ENCODE data around the gene TTLL7.

Gene TTLL7

GRCh38 chr1:83932693-83933092 is 66.2 kb downstream of the TTLL7 start:
- Histone ChIP-seq H3K36me3 (ENCODE audit: control insufficient read depth in 4 of 4, insufficient read depth in 4 of 4, low read length in 3 of 4) (no peaks in the 10 kb centered on the region), H3K27me3 (replicated peaks in 2 of 5; ENCODE audit: control insufficient read depth in 4 of 5, insufficient read depth in 5 of 5, low read length in 4 of 5) (no peaks in the 10 kb centered on the region), H3K9me3 (ENCODE audit: control extremely low read depth in 1 of 5, control insufficient read depth in 4 of 5, insufficient read depth in 2 of 5, low read depth in 1 of 5, low read length in 4 of 5) (no peaks in the 10 kb centered on the region), H3K4me3 (ENCODE audit: control insufficient read depth in 1 of 7, extremely low read depth in 1 of 7, insufficient read depth in 4 of 7, low read depth in 2 of 7, low read length in 6 of 7) (no peak overlapping the region), H3K27ac (ENCODE audit: insufficient read depth in 1 of 2, low read depth in 1 of 2, low read length in 2 of 2, poor library complexity in 1 of 2, severe bottlenecking in 2 of 2) (no peak overlapping the region), H3K4me1 (ENCODE audit: control extremely low read depth in 1 of 4, control insufficient read depth in 4 of 4, insufficient read depth in 4 of 4, low read length in 3 of 4) (peaks cover 0 to 5% (median 3%) of the 10 kb centered on the region in 4 experiments)
- DNase-seq: peak in 1 of 3 donors; percentile 2
- WGBS (ENCODE audit: insufficient coverage): 100% methylated on average over 3 of the region's 4 CpGs
- ChIA-PET POLR2A (no interaction called here), CTCF (interaction anchor here (0.6 to 9.0 kb wide), 15 partner anchors 9 to 1319 kb away, joined by 3 to 113 read pairs (median 3); no protein-coding TSS in a partner anchor)

- Histone ChIP-seq H3K4me3 (ENCODE audit: control insufficient read depth in 1 of 7, extremely low read depth in 1 of 7, insufficient read depth in 4 of 7, low read depth in 2 of 7, low read length in 6 of 7) (no peak overlapping the region), H3K36me3 (ENCODE audit: control insufficient read depth in 4 of 4, insufficient read depth in 4 of 4, low read length in 3 of 4) (no peaks in the 10 kb centered on the region), H3K9me3 (ENCODE audit: control extremely low read depth in 1 of 5, control insufficient read depth in 4 of 5, insufficient read depth in 2 of 5, low read depth in 1 of 5, low read length in 4 of 5) (no peaks in the 10 kb centered on the region), H3K4me1 (ENCODE audit: control extremely low read depth in 1 of 4, control insufficient read depth in 4 of 4, insufficient read depth in 4 of 4, low read length in 3 of 4) (peaks cover 0 to 5% (median 3%) of the 10 kb centered on the region in 4 experiments), H3K27me3 (replicated peaks in 2 of 5; ENCODE audit: control insufficient read depth in 4 of 5, insufficient read depth in 5 of 5, low read length in 4 of 5) (no peaks in the 10 kb centered on the region), H3K27ac (ENCODE audit: insufficient read depth in 1 of 2, low read depth in 1 of 2, low read length in 2 of 2, poor library complexity in 1 of 2, severe bottlenecking in 2 of 2) (no peak overlapping the region)
- no CpG with 5 or more reads among the region's 4 CpGs for WGBS (ENCODE audit: insufficient coverage)
- DNase-seq: peak; percentile 2 to 35 (median 13)
- CTCF ChIA-PET: interaction anchor here (0.6 to 9.0 kb wide), 18 partner anchors 9 to 1320 kb away, joined by 3 to 113 read pairs (median 3); no protein-coding TSS in a partner anchor
- POLR2A ChIA-PET: no interaction called here
These were observed 66.7 kb downstream of the TTLL7 start for GRCh38 chr1:83932281-83932680.

GRCh38 chr1:83931658-83932253 is 67.2 kb downstream of the TTLL7 start:
- Histone ChIP-seq H3K27me3 (replicated peaks in 2 of 5; ENCODE audit: control insufficient read depth in 4 of 5, insufficient read depth in 5 of 5, low read length in 4 of 5) (no peaks in the 10 kb centered on the region), H3K4me3 (ENCODE audit: control insufficient read depth in 1 of 7, extremely low read depth in 1 of 7, insufficient read depth in 4 of 7, low read depth in 2 of 7, low read length in 6 of 7) (no peak overlapping the region), H3K36me3 (ENCODE audit: control insufficient read depth in 4 of 4, insufficient read depth in 4 of 4, low read length in 3 of 4) (no peaks in the 10 kb centered on the region), H3K27ac (ENCODE audit: insufficient read depth in 1 of 2, low read depth in 1 of 2, low read length in 2 of 2, poor library complexity in 1 of 2, severe bottlenecking in 2 of 2) (no peak overlapping the region), H3K9me3 (ENCODE audit: control extremely low read depth in 1 of 5, control insufficient read depth in 4 of 5, insufficient read depth in 2 of 5, low read depth in 1 of 5, low read length in 4 of 5) (no peaks in the 10 kb centered on the region), H3K4me1 (ENCODE audit: control extremely low read depth in 1 of 4, control insufficient read depth in 4 of 4, insufficient read depth in 4 of 4, low read length in 3 of 4) (peaks cover 0 to 5% (median 3%) of the 10 kb centered on the region in 4 experiments)
- DNase-seq: peak; percentile 58 to 80 (median 72)
- ChIA-PET POLR2A (no interaction called here), CTCF (interaction anchor here (0.6 to 9.0 kb wide), 18 partner anchors 8 to 1320 kb away, joined by 3 to 113 read pairs (median 3); no protein-coding TSS in a partner anchor)
- WGBS (ENCODE audit: insufficient coverage): no CpG with 5 or more reads among the region's 2 CpGs

GRCh38 chr1:83929184-83929583 is 69.7 kb downstream of the TTLL7 start:
- DNase-seq: no peak
- Histone ChIP-seq H3K4me1 (ENCODE audit: control extremely low read depth in 1 of 4, control insufficient read depth in 4 of 4, insufficient read depth in 4 of 4, low read length in 3 of 4) (peaks cover 0 to 5% (median 3%) of the 10 kb centered on the region in 4 experiments), H3K27ac (ENCODE audit: insufficient read depth in 1 of 2, low read depth in 1 of 2, low read length in 2 of 2, poor library complexity in 1 of 2, severe bottlenecking in 2 of 2) (no peak overlapping the region), H3K27me3 (replicated peaks in 2 of 5; ENCODE audit: control insufficient read depth in 4 of 5, insufficient read depth in 5 of 5, low read length in 4 of 5) (no peaks in the 10 kb centered on the region), H3K9me3 (ENCODE audit: control extremely low read depth in 1 of 5, control insufficient read depth in 4 of 5, insufficient read depth in 2 of 5, low read depth in 1 of 5, low read length in 4 of 5) (no peaks in the 10 kb centered on the region), H3K4me3 (ENCODE audit: control insufficient read depth in 1 of 7, extremely low read depth in 1 of 7, insufficient read depth in 4 of 7, low read depth in 2 of 7, low read length in 6 of 7) (no peak overlapping the region), H3K36me3 (ENCODE audit: control insufficient read depth in 4 of 4, insufficient read depth in 4 of 4, low read length in 3 of 4) (no peaks in the 10 kb centered on the region)
- ChIA-PET POLR2A (interaction anchor here (0.5 kb wide), 1 partner anchor 198 kb away, joined by 3 read pairs; no protein-coding TSS in a partner anchor), CTCF (interaction anchor here (0.7 to 9.0 kb wide), 7 partner anchors 10 to 828 kb away, joined by 3 to 113 read pairs (median 3); partner anchors contain the start of gene TTLL7)
- no CpG with 5 or more reads among the region's 1 CpG for WGBS (ENCODE audit: insufficient coverage)

- POLR2A ChIA-PET: no interaction called here
- Histone ChIP-seq H3K27ac (ENCODE audit: insufficient read depth in 1 of 2, low read depth in 1 of 2, low read length in 2 of 2, poor library complexity in 1 of 2, severe bottlenecking in 2 of 2) (no peak overlapping the region), H3K27me3 (replicated peaks in 2 of 5; ENCODE audit: control insufficient read depth in 4 of 5, insufficient read depth in 5 of 5, low read length in 4 of 5) (no peaks in the 10 kb centered on the region), H3K36me3 (ENCODE audit: control insufficient read depth in 4 of 4, insufficient read depth in 4 of 4, low read length in 3 of 4) (no peaks in the 10 kb centered on the region), H3K4me3 (ENCODE audit: control insufficient read depth in 1 of 7, extremely low read depth in 1 of 7, insufficient read depth in 4 of 7, low read depth in 2 of 7, low read length in 6 of 7) (no peak overlapping the region), H3K9me3 (ENCODE audit: control extremely low read depth in 1 of 5, control insufficient read depth in 4 of 5, insufficient read depth in 2 of 5, low read depth in 1 of 5, low read length in 4 of 5) (no peaks in the 10 kb centered on the region), H3K4me1 (ENCODE audit: control extremely low read depth in 1 of 4, control insufficient read depth in 4 of 4, insufficient read depth in 4 of 4, low read length in 3 of 4) (peaks cover 0 to 5% (median 3%) of the 10 kb centered on the region in 4 experiments)
- DNase-seq: no peak
- CTCF ChIA-PET: interaction anchor here (0.7 to 9.0 kb wide), 3 partner anchors 22 to 1014 kb away, joined by 3 to 113 read pairs (median 7); no protein-coding TSS in a partner anchor
These were observed 70.5 kb downstream of the TTLL7 start for GRCh38 chr1:83928396-83928795.

- DNase-seq: peak in 1 of 3 donors; percentile 8
- H3K36me3 ChIP-seq (ENCODE audit: control insufficient read depth in 4 of 4, insufficient read depth in 4 of 4, low read length in 3 of 4): no peaks in the 10 kb centered on the region
- WGBS (ENCODE audit: insufficient coverage): no CpG with 5 or more reads among the region's 1 CpG
- CTCF ChIA-PET: interaction anchor here (0.9 to 9.0 kb wide), 3 partner anchors 22 to 845 kb away, joined by 3 to 113 read pairs (median 7); no protein-coding TSS in a partner anchor
- no peaks in the 10 kb centered on the region for H3K9me3 ChIP-seq (ENCODE audit: control extremely low read depth in 1 of 5, control insufficient read depth in 4 of 5, insufficient read depth in 2 of 5, low read depth in 1 of 5, low read length in 4 of 5)
- H3K27ac ChIP-seq (ENCODE audit: insufficient read depth in 1 of 2, low read depth in 1 of 2, low read length in 2 of 2, poor library complexity in 1 of 2, severe bottlenecking in 2 of 2): no peak overlapping the region
- no peaks in the 10 kb centered on the region for H3K27me3 ChIP-seq (replicated peaks in 2 of 5; ENCODE audit: control insufficient read depth in 4 of 5, insufficient read depth in 5 of 5, low read length in 4 of 5)
- no peak overlapping the region for H3K4me3 ChIP-seq (ENCODE audit: control insufficient read depth in 1 of 7, extremely low read depth in 1 of 7, insufficient read depth in 4 of 7, low read depth in 2 of 7, low read length in 6 of 7)
- POLR2A ChIA-PET: no interaction called here
- H3K4me1 ChIP-seq (ENCODE audit: control extremely low read depth in 1 of 4, control insufficient read depth in 4 of 4, insufficient read depth in 4 of 4, low read length in 3 of 4): peaks cover 0 to 5% (median 3%) of the 10 kb centered on the region in 4 experiments
These were observed 71.2 kb downstream of the TTLL7 start for GRCh38 chr1:83927701-83928100.

GRCh38 chr1:83927061-83927460 is 71.9 kb downstream of the TTLL7 start:
- ChIA-PET CTCF (interaction anchor here (0.9 to 9.0 kb wide), 3 partner anchors 21 to 846 kb away, joined by 3 to 113 read pairs (median 7); no protein-coding TSS in a partner anchor), POLR2A (no interaction called here)
- peaks cover 0 to 1% (median 0%) of the 10 kb centered on the region in 4 experiments for H3K4me1 ChIP-seq (ENCODE audit: control extremely low read depth in 1 of 4, control insufficient read depth in 4 of 4, insufficient read depth in 4 of 4, low read length in 3 of 4)
- no peaks in the 10 kb centered on the region for H3K9me3 ChIP-seq (ENCODE audit: control extremely low read depth in 1 of 5, control insufficient read depth in 4 of 5, insufficient read depth in 2 of 5, low read depth in 1 of 5, low read length in 4 of 5)
- H3K27me3 ChIP-seq (replicated peaks in 2 of 5; ENCODE audit: control insufficient read depth in 4 of 5, insufficient read depth in 5 of 5, low read length in 4 of 5): no peaks in the 10 kb centered on the region
- no peaks in the 10 kb centered on the region for H3K36me3 ChIP-seq (ENCODE audit: control insufficient read depth in 4 of 4, insufficient read depth in 4 of 4, low read length in 3 of 4)
- no peak for DNase-seq
- no peak overlapping the region for H3K27ac ChIP-seq (ENCODE audit: insufficient read depth in 1 of 2, low read depth in 1 of 2, low read length in 2 of 2, poor library complexity in 1 of 2, severe bottlenecking in 2 of 2)
- no peak overlapping the region for H3K4me3 ChIP-seq (ENCODE audit: control insufficient read depth in 1 of 7, extremely low read depth in 1 of 7, insufficient read depth in 4 of 7, low read depth in 2 of 7, low read length in 6 of 7)
